DOHH2 (cell line): ENCODE data around the gene DNAJC15.

Source experiments
- H3F3A ChIP-seq: fragments of 200-600 bp; sonication (generic), shearing (Covaris generic); 2 replicates; pipeline ENCODE4 v1.6.0; 2016; ENCODE audit warnings: antibody characterized with exemption, mild to moderate bottlenecking; ENCODE audit not compliant: control insufficient read depth, insufficient read depth
- H3K27ac ChIP-seq: fragments of 200-600 bp; sonication (generic); 2 replicates; pipeline ENCODE4 v1.5.1; 2014; ENCODE audit warnings: low read depth, mild to moderate bottlenecking, low read length, moderate library complexity
- H3K27me3 ChIP-seq: fragments of 200-600 bp; sonication (generic); 2 replicates; pipeline ENCODE4 v1.6.1; 2014; ENCODE audit warnings: mild to moderate bottlenecking, low read length, mixed read lengths; ENCODE audit not compliant: control insufficient read depth
- H3K36me3 ChIP-seq: fragments of 200-600 bp; sonication (generic); 2 replicates; pipeline ENCODE4 v1.6.1; 2014; ENCODE audit warnings: mild to moderate bottlenecking, low read length, moderate library complexity, mixed read lengths; ENCODE audit not compliant: control insufficient read depth
- H3K4me1 ChIP-seq: fragments of 200-600 bp; sonication (generic); 2 replicates; pipeline ENCODE4 v1.6.1; 2014; ENCODE audit warnings: mild to moderate bottlenecking, low read length, mixed read lengths; ENCODE audit not compliant: control insufficient read depth
- H3K4me2 ChIP-seq: fragments of 200-600 bp; sonication (generic); 2 replicates; pipeline ENCODE4 v1.6.0; 2014; ENCODE audit warnings: mild to moderate bottlenecking, low read length, moderate library complexity
- H3K4me3 ChIP-seq: fragments of 200-600 bp; sonication (generic); 2 replicates; pipeline ENCODE4 v1.5.1; 2014; ENCODE audit warnings: mild to moderate bottlenecking, low read length, mixed read lengths
- H3K79me2 ChIP-seq: fragments of 200-600 bp; sonication (generic); 2 replicates; pipeline ENCODE4 v1.6.1; 2014; ENCODE audit warnings: mild to moderate bottlenecking, low read length, mixed read lengths; ENCODE audit not compliant: control insufficient read depth
- H3K9me2 ChIP-seq: fragments of 200-600 bp; sonication (generic); replicated peaks from 2 replicates; pipeline ENCODE4 v1.6.1; 2014; ENCODE audit warnings: mild to moderate bottlenecking, low read length, mixed read lengths; ENCODE audit not compliant: control insufficient read depth
- H3K9me3 ChIP-seq: fragments of 200-600 bp; sonication (generic); 2 replicates; pipeline ENCODE4 v1.6.1; 2014; ENCODE audit warnings: antibody characterized with exemption, low read length, mixed read lengths; ENCODE audit not compliant: control insufficient read depth, insufficient read depth
- H4K20me1 ChIP-seq: fragments of 200-600 bp; sonication (generic); 2 replicates; pipeline ENCODE4 v1.6.0; 2014; ENCODE audit warnings: low read depth, mild to moderate bottlenecking, antibody characterized with exemption, low read length, moderate library complexity; ENCODE audit not compliant: control insufficient read depth, insufficient read depth
- CTCF ChIP-seq: fragments of 200-600 bp; sonication (generic); IDR thresholded peaks from one replicate; pipeline ENCODE4 v1.5.1; 2014; ENCODE audit warnings: antibody characterized with exemption, mild to moderate bottlenecking, low read depth, low read length; ENCODE audit not compliant: poor library complexity, severe bottlenecking
- EZH2phosphoT487 ChIP-seq: fragments of 200-600 bp; sonication (generic); IDR thresholded peaks from 2 replicates; pipeline ENCODE4 v1.6.1; 2017; ENCODE audit warnings: borderline replicate concordance, mild to moderate bottlenecking, antibody characterized with exemption, low read length, moderate library complexity, mixed read lengths

The DNAJC15 gene

DNA sequence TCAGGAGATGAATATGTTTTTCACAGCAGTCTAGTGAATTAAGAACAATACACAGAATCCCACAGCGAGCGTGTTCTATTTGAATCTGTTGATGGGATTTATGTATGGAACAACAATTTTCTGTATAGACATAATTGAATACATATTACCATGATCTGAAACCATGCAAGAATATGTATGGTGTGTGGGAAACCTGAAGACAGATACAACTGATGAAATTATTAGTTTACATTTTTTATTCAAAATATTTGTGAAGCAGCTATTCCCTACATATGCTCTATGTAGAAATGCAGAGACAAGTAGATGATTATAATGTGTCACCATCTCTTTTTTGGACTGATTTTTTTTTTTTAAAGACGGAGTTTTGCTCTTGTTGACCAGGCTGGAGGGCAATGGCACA, 91.8 kb downstream of the DNAJC15 start:
- Histone ChIP-seq H3K4me3 (no peak overlapping the region), H3F3A (no peaks in the 10 kb centered on the region), H3K9me2 (no peaks in the 10 kb centered on the region)

DNA sequence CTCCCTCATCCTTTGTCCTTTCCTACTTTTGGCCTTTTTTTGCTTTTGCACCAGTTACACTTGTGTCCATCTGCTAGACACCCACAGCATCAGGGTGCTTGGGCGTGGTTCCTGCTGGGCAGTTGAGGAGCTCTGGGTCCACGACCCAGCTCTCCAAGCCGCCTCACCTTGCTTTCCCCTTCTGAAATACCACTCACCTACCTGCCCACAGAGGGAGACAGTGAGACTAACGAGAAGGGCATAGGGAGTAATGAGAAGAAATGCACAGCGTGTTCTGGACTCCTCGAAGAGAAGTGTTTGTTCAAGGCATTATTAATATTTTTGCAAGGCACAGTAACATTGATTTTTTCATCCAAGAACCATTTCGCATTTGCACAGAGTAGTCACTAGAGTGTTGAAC, 92.9 kb downstream of the DNAJC15 start:
- no peaks in the 10 kb centered on the region for H3K9me2 ChIP-seq
- no peaks in the 10 kb centered on the region for H3K79me2 ChIP-seq
- H3K4me3 ChIP-seq = no peak overlapping the region
- no peaks in the 10 kb centered on the region for H3K36me3 ChIP-seq
- no peaks in the 10 kb centered on the region for H3K4me1 ChIP-seq
- H3K27ac ChIP-seq = no peak overlapping the region
- H3K27me3 ChIP-seq = no peaks in the 10 kb centered on the region
- H4K20me1 ChIP-seq = no peaks in the 10 kb centered on the region
- TF ChIP-seq EZH2phosphoT487 (no peak), CTCF (peak; percentile 43)
- H3K4me2 ChIP-seq = no peak overlapping the region
- H3K9me3 ChIP-seq = no peaks in the 10 kb centered on the region
- H3F3A ChIP-seq = no peaks in the 10 kb centered on the region

More for the DNA sequence above, 91.8 kb downstream of the DNAJC15 start:
- Histone ChIP-seq H3K27me3 (no peaks in the 10 kb centered on the region), H3K9me3 (no peaks in the 10 kb centered on the region), H4K20me1 (no peaks in the 10 kb centered on the region), H3K27ac (no peak overlapping the region), H3K36me3 (no peaks in the 10 kb centered on the region), H3K79me2 (no peaks in the 10 kb centered on the region), H3K4me2 (no peak overlapping the region), H3K4me1 (no peaks in the 10 kb centered on the region)
- TF ChIP-seq EZH2phosphoT487 (no peak), CTCF (no peak)

DNA sequence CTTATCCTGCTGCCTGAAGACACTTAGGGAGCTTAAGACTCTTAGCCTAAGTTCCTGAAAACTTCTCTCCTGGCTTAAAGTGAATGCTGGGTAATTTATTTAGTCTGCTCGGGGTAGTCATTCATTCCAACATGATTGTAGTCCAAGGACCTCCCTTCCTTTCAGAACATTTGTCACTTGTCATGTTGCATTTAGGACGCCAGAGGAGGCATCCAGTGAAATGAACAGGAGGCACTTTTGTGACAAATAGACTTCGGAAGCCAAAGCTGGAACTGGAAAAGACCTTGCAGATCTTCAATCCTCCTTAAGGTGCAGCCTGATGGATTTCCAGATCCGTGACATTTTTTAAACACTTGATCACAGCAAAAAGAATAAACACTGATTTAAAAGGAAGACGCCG, 95.1 kb downstream of the DNAJC15 start:
- Histone ChIP-seq H3K27me3 (no peaks in the 10 kb centered on the region), H3F3A (no peaks in the 10 kb centered on the region), H3K79me2 (no peaks in the 10 kb centered on the region), H3K27ac (no peak overlapping the region), H3K9me3 (no peaks in the 10 kb centered on the region), H3K4me3 (no peak overlapping the region), H3K9me2 (no peaks in the 10 kb centered on the region), H3K36me3 (no peaks in the 10 kb centered on the region), H3K4me1 (no peaks in the 10 kb centered on the region), H3K4me2 (no peak overlapping the region), H4K20me1 (no peaks in the 10 kb centered on the region)
- TF ChIP-seq CTCF = no peak
- no peak for TF ChIP-seq EZH2phosphoT487

DNA sequence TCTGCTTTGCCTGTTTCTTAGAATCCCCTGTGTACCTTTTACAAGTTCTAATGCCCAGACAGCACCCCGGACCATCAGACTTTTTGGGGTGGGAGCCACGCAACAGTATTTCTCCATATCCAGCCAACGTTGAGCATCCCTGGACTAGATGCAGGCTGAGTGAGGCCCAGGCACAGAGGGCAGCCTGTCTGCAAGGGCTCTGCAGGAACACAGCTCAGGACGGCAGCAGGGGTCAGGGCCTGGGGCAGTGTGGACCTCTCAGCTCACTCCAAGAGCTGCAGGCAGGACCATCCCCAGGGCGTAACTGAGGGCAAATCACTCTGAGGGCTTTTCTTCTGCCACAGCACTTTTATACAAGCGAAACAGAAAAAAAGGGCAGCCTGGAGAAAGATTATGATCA, 95.8 kb downstream of the DNAJC15 start:
- H3K9me2 ChIP-seq = no peaks in the 10 kb centered on the region
- no peaks in the 10 kb centered on the region for H3F3A ChIP-seq
- TF ChIP-seq CTCF (no peak), EZH2phosphoT487 (no peak)
- no peaks in the 10 kb centered on the region for H3K9me3 ChIP-seq
- no peaks in the 10 kb centered on the region for H3K79me2 ChIP-seq
- no peaks in the 10 kb centered on the region for H4K20me1 ChIP-seq
- H3K36me3 ChIP-seq = no peaks in the 10 kb centered on the region
- H3K27me3 ChIP-seq = no peaks in the 10 kb centered on the region
- H3K4me3 ChIP-seq = no peak overlapping the region
- no peak overlapping the region for H3K4me2 ChIP-seq
- no peaks in the 10 kb centered on the region for H3K4me1 ChIP-seq
- H3K27ac ChIP-seq = no peak overlapping the region
